ENCODE data around the gene VTI1A.

- TF ChIP-seq CTCF (IDR thresholded peaks at IDR 0.05) (no peak), POLR2A (IDR thresholded peaks at IDR 0.05) (no peak)
Observed at GRCh38 chr10:112509558-112510291, 62.7 kb downstream of the VTI1A start.
